GM23338 (cell line): ENCODE data around the gene SNRNP48. TPM values are rescaled to one million over a fixed set of nuclear protein-coding genes. Genes with fewer than 3 reads are reported as not detected.

ENCODE experiments used
- ATAC-seq: fragments of 200-7000 bp; cut with Tn5 transposase; 3 replicates; pipeline ENCODE4 v1.9.1; 2020
- DNase-seq: peaks from one replicate; pipeline ENCODE4 v3.0.0-alpha.2; 2015; ENCODE audit warnings: low spot score
- H2AFZ ChIP-seq: fragments of 200-600 bp; sonication (generic); 2 replicates; pipeline ENCODE4 v1.8.0; 2016; ENCODE audit warnings: antibody characterized with exemption, mild to moderate bottlenecking, moderate library complexity
- H3F3A ChIP-seq: fragments of 200-600 bp; sonication (generic); replicated peaks from 2 replicates; pipeline ENCODE4 v1.8.0; 2017; ENCODE audit warnings: antibody characterized with exemption, mixed run types, low read depth
- H3K27ac ChIP-seq: fragments of 200-600 bp; sonication (generic); 2 replicates; pipeline ENCODE4 v1.6.1; 2016; ENCODE audit warnings: low read depth
- H3K27me3 ChIP-seq: fragments of 200-600 bp; sonication (generic); 2 replicates; pipeline ENCODE4 v1.8.0; 2016; ENCODE audit warnings: mild to moderate bottlenecking, mixed run types, moderate library complexity; ENCODE audit not compliant: insufficient read depth
- H3K36me3 ChIP-seq: fragments of 200-600 bp; sonication (generic); 2 replicates; pipeline ENCODE4 v1.8.0; 2016; ENCODE audit warnings: mild to moderate bottlenecking; ENCODE audit not compliant: insufficient read depth
- H3K4me1 ChIP-seq: fragments of 200-600 bp; sonication (generic); 2 replicates; pipeline ENCODE4 v1.8.0; 2016; ENCODE audit warnings: mild to moderate bottlenecking, moderate library complexity; ENCODE audit not compliant: insufficient read depth
- H3K4me2 ChIP-seq: fragments of 200-600 bp; sonication (generic); 2 replicates; pipeline ENCODE4 v1.7.1; 2017; ENCODE audit warnings: mixed run types
- H3K4me3 ChIP-seq: fragments of 200-600 bp; sonication (generic); 2 replicates; pipeline ENCODE4 v1.6.1; 2016; ENCODE audit warnings: mixed run types
- H3K79me2 ChIP-seq: fragments of 200-600 bp; sonication (generic); replicated peaks from 2 replicates; pipeline ENCODE4 v1.8.0; 2017; ENCODE audit warnings: mild to moderate bottlenecking; ENCODE audit not compliant: insufficient read depth
- H3K9me2 ChIP-seq: fragments of 200-600 bp; sonication (generic); 2 replicates; pipeline ENCODE4 v1.8.0; 2017; ENCODE audit not compliant: insufficient read depth
- H4K20me1 ChIP-seq: fragments of 200-600 bp; sonication (generic); replicated peaks from 2 replicates; pipeline ENCODE4 v1.8.0; 2017; ENCODE audit warnings: mild to moderate bottlenecking; ENCODE audit not compliant: insufficient read depth
- H3K27ac Mint-ChIP-seq: 2 replicates; pipeline ENCODE4 v1.8.0; 2020; ENCODE audit warnings: inconsistent platforms, mild to moderate bottlenecking, moderate library complexity, mixed read lengths
- H3K27me3 Mint-ChIP-seq: 3 replicates; pipeline ENCODE4 v1.8.0; 2022; ENCODE audit warnings: low read depth, mild to moderate bottlenecking, moderate library complexity, mixed read lengths, inconsistent platforms; ENCODE audit not compliant: insufficient read depth, poor library complexity
- H3K36me3 Mint-ChIP-seq: 3 replicates; pipeline ENCODE4 v1.8.0; 2021; ENCODE audit warnings: low read depth, mild to moderate bottlenecking, inconsistent platforms, moderate library complexity, mixed read lengths
- H3K4me1 Mint-ChIP-seq: 3 replicates; pipeline ENCODE4 v1.8.0; 2020; ENCODE audit warnings: mild to moderate bottlenecking, inconsistent platforms, mixed read lengths
- H3K4me3 Mint-ChIP-seq: 3 replicates; pipeline ENCODE4 v1.8.0; 2021; ENCODE audit warnings: moderate library complexity, mild to moderate bottlenecking, inconsistent platforms, mixed read lengths
- H3K9me3 Mint-ChIP-seq: 3 replicates; pipeline ENCODE4 v1.8.0; 2020; ENCODE audit warnings: moderate library complexity, mild to moderate bottlenecking, inconsistent platforms, mixed read lengths
- CREB1 ChIP-seq: fragments of 250-450 bp; sonication (Bioruptor Pico); IDR thresholded peaks from 2 replicates; pipeline ENCODE4 v1.5.0; 2020; ENCODE audit warnings: low read depth, mild to moderate bottlenecking, moderate library complexity
- EZH2 ChIP-seq: fragments of 200-600 bp; sonication (generic); IDR thresholded peaks from one replicate; pipeline ENCODE4 v1.8.0; 2017; ENCODE audit warnings: antibody characterized with exemption, mild to moderate bottlenecking, low read depth; ENCODE audit not compliant: unreplicated experiment
- EZH2phosphoT487 ChIP-seq: fragments of 200-600 bp; sonication (generic); IDR thresholded peaks from one replicate; pipeline ENCODE4 v1.8.1; 2018; ENCODE audit warnings: antibody characterized with exemption; ENCODE audit not compliant: unreplicated experiment
- JUNB ChIP-seq: IDR thresholded peaks from one replicate; pipeline ENCODE4 v1.6.1; 2016; ENCODE audit warnings: antibody characterized with exemption; ENCODE audit not compliant: unreplicated experiment
- POLR2AphosphoS5 ChIP-seq: IDR thresholded peaks from 2 replicates; pipeline ENCODE4 v1.6.1; 2016; ENCODE audit warnings: antibody characterized with exemption, low read depth
- ZNF114 ChIP-seq: fragments of 250-450 bp; sonication (Bioruptor Pico); IDR thresholded peaks from 2 replicates; pipeline ENCODE4 v1.5.0; 2020; ENCODE audit warnings: mild to moderate bottlenecking, moderate library complexity
- ZNF331 ChIP-seq: fragments of 250-450 bp; sonication (Bioruptor Pico); IDR thresholded peaks from 2 replicates; pipeline ENCODE4 v1.5.0; 2020; ENCODE audit warnings: low read depth, mild to moderate bottlenecking, moderate library complexity
- polyA plus RNA-seq: library from polyadenylated mRNA; unstranded; fragments of >200 nt; fragmentation: Nextera tagmentation; extraction: Ambion mirVana; gene quantifications from 2 replicates; pipeline ENCODE4 v1.2.1, GENCODE V29; 2016
- total RNA-seq: library from RNA; depleted of rRNA; stranded (reverse); fragments of >200 nt; shearing (Covaris generic); gene quantifications from 2 replicates; pipeline ENCODE4 v1.2.3, GENCODE V29; 2014

The SNRNP48 gene
- total and polyA plus RNA-seq, 2 experiments from 2014 or later, result 17.2 to 23.9 TPM

DNA sequence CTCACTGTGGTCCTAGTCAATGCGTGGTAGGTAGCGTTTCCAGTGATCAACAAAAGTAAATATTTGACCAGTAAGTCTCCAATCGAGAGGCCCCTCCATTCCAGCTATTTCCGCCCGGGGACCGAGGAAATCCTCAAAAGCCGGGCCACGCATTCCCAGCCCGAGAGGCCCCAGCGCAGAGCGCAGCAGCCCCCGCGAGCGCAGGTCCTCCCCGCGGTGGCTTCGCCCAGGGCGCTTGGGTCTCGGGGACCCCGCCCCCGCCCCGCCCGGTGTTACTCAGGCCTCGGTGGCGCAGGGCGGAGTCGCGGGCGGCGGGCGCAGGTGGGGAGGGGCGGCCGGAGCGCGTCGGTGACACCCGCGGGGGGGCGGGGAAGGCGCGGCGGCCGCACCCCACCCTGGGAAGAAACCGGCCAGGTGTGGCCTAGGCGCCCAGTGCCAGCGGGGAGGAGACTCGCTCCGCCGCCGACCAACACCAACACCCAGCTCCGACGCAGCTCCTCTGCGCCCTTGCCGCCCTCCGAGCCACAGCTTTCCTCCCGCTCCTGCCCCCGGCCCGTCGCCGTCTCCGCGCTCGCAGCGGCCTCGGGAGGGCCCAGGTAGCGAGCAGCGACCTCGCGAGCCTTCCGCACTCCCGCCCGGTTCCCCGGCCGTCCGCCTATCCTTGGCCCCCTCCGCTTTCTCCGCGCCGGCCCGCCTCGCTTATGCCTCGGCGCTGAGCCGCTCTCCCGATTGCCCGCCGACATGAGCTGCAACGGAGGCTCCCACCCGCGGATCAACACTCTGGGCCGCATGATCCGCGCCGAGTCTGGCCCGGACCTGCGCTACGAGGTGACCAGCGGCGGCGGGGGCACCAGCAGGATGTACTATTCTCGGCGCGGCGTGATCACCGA is 48.6 kb upstream of the SNRNP48 start, which contains the start of gene DSP:
Gene DSP (plus strand): TSS at position 497 of the 890 bp plus-strand sequence. CDS start 245 bp downstream, at position 742.
- Mint-ChIP-seq H3K36me3 (no peaks in the 10 kb centered on the region; the same call in 2 of the 3 replicates), H3K4me3 (peak within 1 kb of the TSS; percentile 92), H3K4me1 (peaks cover 32% of the 10 kb centered on the region), H3K27ac (no peak within 1 kb of the TSS), H3K9me3 (no peaks in the 10 kb centered on the region), H3K27me3 (peaks cover 21% of the 10 kb centered on the region)
- peak; percentile 64 for ATAC-seq
- Histone ChIP-seq H3K36me3 (no peaks in the 10 kb centered on the region), H4K20me1 (no peaks in the 10 kb centered on the region), H2AFZ (peak within 1 kb of the TSS; percentile 86), H3K27me3 (peaks cover 56% of the 10 kb centered on the region), H3K9me2 (no peaks in the 10 kb centered on the region), H3K4me1 (peaks cover 32% of the 10 kb centered on the region), H3K4me3 (peak within 1 kb of the TSS; percentile 83), H3K79me2 (peaks cover 18% of the 10 kb centered on the region), H3K27ac (0 out of 2 replicates have a peak within 1 kb of the TSS, but pooled peaks have one; percentile 27), H3K4me2 (peak within 1 kb of the TSS; percentile 86), H3F3A (no peaks in the 10 kb centered on the region)
- peak; percentile 80 for DNase-seq
- TF ChIP-seq JUNB, result no peak
- TF ChIP-seq ZNF114 (CRISPR knock-in tag), result no peak
- peak; percentile 33 for TF ChIP-seq EZH2
- TF ChIP-seq ZNF331, result no peak
- TF ChIP-seq CREB1 (CRISPR knock-in tag), result peak; percentile 62
- TF ChIP-seq POLR2AphosphoS5, result peak; percentile 54

DNA sequence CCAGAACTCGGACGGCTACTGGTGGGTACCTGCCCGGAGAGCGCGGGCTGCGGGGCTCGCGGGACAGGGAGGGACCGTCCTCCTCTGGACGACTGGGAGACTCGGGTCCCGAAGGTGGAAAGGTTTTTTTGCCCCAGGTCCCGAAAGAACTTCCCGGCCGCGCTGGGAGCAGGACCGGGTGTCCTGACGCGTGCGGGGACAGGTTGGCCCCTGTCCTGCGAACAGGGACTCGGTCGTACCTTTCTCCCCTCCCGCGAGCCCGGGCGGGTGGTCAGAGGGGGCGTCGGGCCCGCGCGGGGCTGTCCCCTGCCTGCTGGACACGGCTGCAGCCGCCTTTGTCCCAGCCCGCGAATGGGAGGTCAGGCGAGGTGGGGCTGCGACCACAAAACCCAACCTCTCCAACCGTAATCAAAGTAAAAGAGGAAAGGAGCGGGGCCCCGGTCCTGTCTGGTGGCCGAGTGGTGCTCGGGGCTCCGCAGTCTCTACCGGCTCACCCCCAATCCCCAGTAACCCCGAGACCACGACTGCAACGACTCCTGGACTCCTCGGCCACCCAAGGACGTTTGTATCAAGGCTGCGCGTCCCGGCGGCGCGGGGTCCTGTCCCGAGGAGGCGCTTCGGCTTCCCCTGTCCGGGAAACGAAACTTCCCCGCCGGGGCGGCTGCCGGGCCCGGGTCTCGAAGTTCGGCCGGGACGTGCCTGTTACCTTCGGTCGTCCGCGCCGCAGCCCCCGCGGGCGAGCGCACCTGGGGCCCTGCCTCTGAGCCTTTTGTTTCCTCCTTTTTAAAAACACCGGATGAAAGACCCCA is 47.7 kb upstream of the SNRNP48 start:
- peak; percentile 32 for ATAC-seq
- Histone ChIP-seq H3F3A (no peaks in the 10 kb centered on the region), H3K9me2 (no peaks in the 10 kb centered on the region), H3K4me3 (peak overlapping the region; percentile 83), H3K4me1 (peaks cover 32% of the 10 kb centered on the region), H3K4me2 (peak overlapping the region; percentile 86), H4K20me1 (no peaks in the 10 kb centered on the region), H3K79me2 (peaks cover 24% of the 10 kb centered on the region), H3K27me3 (peaks cover 56% of the 10 kb centered on the region), H2AFZ (peak overlapping the region; percentile 44), H3K27ac (0 out of 2 replicates have a peak overlapping the region, but pooled peaks have one; percentile 27), H3K36me3 (no peaks in the 10 kb centered on the region)
- no peak for TF ChIP-seq EZH2phosphoT487
- peaks cover 21% of the 10 kb centered on the region for H3K27me3 Mint-ChIP-seq
- H3K4me3 Mint-ChIP-seq, result peak overlapping the region; percentile 92
- H3K36me3 Mint-ChIP-seq, result no peaks in the 10 kb centered on the region; the same call in 2 of the 3 replicates
- no peaks in the 10 kb centered on the region for H3K9me3 Mint-ChIP-seq
- peaks cover 37% of the 10 kb centered on the region for H3K4me1 Mint-ChIP-seq
- DNase-seq, result peak; percentile 82
- no peak overlapping the region for H3K27ac Mint-ChIP-seq
